HTERT RPE-1 (cell line): ENCODE results near the gene CFAP52.
"Not testable (repeated sequence)": the region's sequence is repeated elsewhere in the genome, so short reads cannot be mapped to it uniquely, and the experiment has no call there.

Experiments
- in situ Hi-C: fragments of 300-500 bp; cut with MboI; formaldehyde crosslinking; loops from 4 replicates; pipeline ENCODE4 v1.14.3; 2020; ENCODE audit warnings: low sequenced_read_pairs

The CFAP52 gene

DNA sequence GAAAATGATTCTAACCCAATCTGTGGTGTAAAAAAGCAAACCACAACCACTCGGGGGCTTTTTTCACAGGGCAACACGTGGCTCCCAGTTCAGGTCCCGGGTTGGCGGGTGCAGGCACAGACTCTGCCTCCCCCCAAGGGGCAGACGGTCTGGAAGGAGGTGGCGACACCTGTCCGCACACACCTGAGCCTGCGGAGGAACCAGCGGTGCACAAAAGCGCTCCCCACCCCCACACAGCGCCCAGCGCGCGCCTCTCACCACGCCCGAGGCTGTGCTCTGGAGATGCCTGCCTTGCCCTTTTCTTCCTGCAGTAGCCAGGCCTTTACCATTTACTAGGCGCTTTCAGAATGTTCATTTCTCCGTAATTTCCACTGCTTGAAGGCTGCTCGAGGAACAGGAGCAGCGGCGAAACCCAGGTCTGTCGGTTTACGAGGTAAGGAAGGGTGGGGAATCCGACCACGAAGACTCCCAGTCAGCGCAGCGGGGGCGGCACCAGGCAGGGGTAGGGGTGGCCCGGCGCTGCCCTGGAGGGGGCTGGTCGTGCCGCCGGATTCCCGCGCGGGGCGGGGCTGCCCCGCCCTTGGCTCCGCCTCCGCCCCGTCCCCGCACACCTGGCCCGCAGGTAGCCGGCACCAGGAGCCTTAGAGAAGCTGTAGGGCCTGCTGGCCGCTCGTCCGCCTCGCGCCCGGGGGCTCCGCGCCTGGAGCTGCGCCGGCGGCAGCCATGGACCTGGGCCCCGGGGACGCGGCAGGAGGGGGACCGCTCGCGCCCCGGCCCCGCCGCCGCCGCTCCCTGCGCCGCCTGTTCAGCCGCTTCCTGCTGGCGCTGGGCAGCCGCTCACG lies 68.7 kb downstream of the CFAP52 start, which contains the start of gene USP43:
USP43 (plus strand) TSS at position 608 of the 842 bp plus-strand sequence; CDS start at position 724, 116 bp downstream.
- in situ Hi-C loops: no loop called here

DNA sequence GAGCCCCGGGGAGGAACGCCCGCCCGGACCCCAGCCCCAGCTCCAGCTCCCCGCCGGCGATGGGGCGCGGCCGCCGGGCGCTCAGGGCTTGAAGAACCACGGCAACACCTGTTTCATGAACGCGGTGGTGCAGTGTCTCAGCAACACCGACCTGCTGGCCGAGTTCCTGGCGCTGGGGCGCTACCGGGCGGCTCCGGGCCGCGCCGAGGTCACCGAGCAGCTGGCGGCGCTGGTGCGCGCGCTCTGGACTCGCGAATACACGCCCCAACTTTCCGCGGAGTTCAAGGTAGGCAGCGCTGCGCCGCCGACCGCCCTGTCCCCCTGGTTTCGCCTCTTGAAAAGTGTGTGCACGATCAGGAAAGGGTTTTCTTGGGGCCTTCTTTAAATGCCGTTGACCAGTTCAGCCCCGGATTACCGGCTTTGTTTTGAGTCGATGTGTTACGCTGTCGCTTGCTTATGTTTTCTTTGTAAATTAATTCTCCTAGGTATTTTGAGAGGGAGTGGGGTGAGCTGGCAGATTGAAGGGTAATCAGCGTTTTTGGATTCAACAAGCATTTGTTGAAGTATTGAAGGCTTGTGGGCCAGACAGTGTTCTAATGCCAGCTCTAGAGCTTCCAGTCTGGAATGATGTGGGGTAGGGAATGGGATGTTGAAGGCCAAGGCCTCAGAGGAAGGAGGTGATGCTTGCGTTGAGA lies 69.6 kb downstream of the CFAP52 start:
- in situ Hi-C loops: no loop called here

DNA sequence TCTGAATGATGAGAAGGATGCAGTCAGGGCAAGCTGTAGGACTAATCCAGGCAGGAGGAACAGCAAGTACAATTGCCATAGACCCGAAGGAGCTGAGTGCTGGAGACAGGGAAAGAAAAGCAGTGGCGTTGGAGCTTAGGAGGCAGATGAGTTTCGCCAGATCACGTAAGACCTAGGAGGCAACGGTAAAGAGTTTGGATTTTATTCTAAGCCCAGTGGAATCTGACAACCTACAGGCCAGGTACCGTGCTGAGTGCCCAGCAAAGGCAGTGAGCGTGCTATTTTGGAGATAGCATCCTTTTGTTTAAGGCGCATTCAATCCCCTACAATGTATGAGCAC lies 70.1 kb downstream of the CFAP52 start:
- in situ Hi-C loops: no loop called here

DNA sequence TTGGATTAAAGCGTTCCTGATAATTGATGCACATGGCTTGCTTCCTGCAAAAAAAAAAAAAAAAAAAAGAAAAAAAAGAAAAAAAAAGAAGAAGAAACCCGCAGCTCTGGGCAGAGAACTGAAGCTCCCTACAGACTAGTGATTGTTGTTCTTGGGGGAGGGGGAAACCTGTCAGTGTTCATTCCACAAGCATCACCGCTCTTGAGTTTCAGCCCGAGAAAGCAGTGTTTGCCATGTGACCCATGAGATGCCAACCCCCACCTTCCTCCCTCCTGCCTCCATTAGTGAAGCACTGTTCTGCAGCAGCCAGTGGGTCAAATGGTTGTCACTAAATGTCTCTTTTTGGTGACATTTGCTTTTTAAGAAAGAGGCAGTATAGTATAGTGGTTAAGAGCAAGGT lies 70.6 kb downstream of the CFAP52 start:
- in situ Hi-C loops: no loop called here

DNA sequence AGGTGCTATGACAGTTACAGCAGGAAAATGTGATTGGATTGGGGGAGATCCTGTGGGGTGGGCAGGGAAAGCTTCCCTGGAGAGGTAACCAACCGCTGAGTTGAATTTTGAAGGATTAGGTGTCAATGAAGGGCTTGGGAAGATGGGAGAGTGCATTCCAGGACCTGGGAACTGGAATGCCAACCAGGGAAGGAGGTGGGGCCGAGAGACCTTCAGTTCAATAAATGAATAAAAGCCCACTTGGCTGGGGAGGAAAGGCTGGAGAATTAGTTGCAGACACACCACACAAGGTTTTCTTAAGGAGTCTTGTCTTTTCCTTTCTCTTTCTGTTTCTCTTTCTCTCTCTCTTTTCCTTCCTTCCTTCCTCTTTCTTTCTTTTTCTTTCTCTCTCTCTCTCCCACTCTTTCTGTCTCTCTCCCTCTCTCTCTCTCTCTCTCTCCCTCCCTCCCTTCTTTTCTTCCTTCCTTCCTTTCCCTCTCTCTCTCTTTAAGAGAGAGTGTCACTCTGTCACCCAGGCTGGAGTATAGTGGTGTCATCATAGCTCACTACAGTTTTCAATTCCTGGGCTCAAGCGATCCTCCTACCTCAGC lies 72.2 kb downstream of the CFAP52 start:
- in situ Hi-C loops: no loop called here

DNA sequence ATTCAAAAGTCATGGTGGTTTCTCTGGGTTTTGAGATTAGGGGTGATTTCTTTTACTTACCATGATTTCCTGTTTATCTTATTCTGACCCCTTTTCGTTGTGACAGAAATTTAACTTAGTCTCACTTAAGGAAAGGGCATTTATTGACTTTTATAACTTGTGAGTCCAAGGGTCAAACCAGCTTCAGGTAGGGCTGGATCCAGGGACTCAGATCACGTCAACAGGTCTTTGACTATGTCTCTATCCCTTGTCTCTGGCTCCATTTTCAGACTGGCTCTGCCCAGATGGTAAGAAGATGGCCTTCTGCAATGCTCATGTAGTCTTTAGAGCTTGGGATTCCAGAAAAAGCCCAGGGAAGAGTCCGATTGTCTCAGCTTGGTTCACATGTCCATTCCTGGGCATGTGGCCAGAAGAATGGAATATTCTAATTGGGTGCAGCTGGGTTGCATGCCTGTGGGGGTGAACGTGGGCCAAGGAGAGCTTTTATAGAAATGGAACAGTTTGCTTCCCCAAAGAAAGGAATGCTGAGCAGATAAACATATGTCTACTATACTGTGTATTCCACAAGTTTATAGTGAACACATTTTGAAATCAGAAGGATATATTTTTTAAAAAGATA lies 82.3 kb downstream of the CFAP52 start:
- in situ Hi-C loops: no loop called here

DNA sequence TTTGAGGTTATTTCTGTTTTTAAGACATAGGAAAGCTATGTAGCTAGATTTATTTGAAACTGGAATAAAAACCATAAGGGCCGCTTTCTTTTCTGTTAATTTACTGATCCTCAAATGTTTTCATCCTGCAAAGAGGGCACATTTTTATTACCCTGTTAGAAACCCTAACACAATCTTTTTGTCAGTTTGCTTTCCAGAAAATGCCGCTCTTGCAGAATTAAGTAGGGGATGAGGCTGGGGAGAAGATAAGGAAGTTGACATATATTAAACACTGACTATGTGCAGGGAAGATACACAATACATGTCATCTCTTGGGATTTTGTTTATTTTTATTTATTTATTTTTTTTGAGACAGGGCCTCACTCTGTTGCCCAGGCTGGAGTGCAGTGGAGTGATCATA lies 84.6 kb downstream of the CFAP52 start:
- in situ Hi-C loops: no loop called here

DNA sequence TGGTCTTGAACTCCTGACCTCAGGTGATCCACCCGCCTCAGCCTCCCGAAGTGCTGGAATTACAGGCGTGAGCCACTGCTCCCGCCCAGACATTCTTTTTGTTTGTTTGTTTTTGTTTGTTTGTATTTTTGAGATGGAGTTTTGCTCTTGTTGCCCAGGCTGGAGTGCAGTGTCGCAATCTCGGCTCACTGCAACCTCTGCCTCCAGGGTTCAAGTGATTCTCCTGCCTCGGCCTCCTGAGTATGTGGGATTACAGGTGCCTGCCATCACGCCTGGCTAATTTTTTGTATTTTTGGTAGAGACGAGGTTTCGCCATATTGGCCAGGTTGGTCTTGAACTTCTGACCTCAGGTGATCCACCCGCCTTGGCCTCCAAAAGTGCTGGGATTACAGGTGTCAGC lies 87.1 kb downstream of the CFAP52 start:
- in situ Hi-C loops: not testable (repeated sequence)

DNA sequence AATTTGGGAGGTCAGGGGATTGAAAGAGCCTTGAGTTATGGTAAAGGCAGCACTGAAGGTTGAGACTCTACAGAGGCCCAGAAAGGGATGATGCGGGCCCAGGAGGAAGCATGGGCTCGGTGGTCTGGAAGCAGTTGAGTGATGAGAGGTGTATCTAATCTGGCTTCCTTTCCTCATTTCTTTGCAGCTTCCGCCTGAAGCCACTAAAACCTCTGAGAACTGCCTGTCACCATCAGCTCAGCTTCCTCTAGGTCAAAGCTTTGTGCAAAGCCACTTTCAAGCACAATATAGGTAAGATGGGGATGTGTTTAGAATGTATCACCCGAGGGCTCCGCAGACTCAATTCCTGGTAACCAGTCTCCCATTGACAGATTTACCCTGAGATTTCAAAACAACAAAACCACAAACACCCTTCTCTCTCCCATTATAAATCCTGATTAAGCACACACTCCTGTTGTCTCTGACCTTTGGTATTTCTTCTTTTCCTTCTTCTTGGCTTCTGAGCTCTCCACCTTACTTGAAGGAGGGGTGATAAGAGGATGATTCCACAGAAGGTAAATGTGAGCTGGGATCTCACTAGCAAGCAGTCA lies 90.1 kb downstream of the CFAP52 start:
- in situ Hi-C loops: no loop called here

DNA sequence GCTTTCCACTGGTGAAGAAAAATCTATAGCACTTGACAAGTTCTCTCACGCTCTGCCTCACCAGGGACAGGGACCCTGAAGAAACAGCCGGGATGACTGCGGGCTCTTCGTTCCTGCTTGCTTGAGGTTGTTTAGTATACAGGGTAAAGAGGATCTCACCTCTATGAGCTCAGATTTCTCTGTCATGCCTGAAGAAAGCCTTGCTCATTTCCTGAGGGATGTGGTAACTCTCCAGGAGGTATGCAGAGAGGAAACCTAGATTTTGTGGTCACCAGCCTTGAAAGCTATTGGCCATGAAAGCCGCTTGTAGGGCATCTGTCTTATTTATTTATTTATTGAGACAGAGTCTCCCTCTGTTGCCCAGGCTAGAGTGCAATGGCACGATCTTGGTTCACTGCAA lies 92.1 kb downstream of the CFAP52 start:
- in situ Hi-C loops: no loop called here

DNA sequence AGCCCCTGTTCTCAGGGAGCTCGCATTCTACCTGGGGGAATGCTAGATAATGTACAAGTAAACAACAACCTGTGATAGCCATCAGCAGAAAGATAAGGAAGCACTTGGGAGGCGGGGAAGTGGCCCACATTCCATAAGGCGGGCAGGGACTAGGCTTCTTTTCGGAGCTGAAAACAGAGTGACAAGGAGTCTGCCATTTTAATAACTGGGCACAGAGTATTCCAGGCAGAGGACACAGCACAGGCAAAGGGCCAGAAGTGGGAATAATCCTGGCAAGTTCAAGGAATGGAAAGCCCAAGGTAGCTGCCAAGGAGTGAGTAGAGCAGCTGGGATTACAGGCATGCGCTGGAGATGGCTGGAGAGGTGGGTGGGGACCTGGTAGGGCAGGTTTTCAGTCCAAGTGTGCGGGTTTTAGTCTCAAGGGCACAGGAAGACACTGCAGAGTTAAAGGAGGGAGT lies 93.1 kb downstream of the CFAP52 start:
- in situ Hi-C loops: no loop called here

DNA sequence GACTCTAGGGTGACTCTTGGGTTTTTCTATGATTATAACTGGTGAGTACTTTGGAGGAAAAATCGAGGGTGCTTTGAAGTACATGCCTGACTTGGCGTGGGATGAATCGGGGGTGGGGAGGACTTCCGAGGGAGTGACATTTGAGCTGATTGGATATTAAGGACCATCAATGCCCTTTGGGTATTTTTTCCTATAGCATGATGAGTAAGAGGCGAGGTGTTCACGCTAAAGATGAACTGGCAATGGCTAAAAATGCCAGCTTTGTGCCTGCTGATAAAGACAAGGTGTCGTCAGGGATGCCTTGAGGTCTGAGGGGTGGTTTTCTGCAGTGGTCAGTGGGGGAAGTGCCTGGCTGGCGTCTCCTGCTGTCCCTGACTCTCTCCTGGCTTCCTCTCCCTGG lies 94.2 kb downstream of the CFAP52 start:
- in situ Hi-C loops: no loop called here

DNA sequence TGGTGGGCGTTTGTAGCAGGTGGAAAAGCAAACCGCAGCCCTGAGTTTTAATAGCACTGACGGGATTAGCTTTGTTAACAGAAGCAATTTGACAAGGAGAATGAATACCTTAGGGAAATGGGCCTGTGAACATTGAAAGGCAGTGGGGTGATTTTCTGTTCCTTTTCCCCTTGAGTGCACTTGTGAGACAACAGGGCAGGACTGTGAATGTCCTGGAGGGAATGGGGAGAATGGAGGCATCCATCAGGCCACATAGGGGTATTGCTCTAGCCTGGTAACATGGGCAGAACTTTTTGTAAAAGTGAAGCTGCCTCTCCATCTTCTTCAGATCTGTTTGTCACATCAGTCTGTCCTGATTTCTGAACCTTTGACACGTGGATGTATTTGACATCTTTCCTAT lies 95.1 kb downstream of the CFAP52 start:
- in situ Hi-C loops: no loop called here

DNA sequence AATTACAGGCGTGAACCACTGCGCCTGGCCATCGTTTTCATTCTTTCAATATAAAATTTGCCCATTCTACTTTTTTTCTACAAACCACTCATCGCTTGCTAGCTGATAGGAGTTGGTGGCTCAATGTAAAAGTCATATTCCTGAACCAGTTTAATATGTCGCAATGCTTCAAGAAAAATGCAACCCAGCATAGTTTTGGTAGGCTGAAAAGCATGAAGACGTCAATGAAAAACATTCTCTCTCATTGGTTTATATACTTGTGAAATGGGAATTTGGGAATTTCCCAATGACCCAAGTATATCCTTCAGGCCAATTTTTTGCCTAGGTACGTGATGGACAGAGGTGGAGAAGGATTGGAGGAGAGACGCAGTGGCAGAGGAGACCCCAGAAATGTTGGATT lies 95.8 kb downstream of the CFAP52 start:
- in situ Hi-C loops: no loop called here

DNA sequence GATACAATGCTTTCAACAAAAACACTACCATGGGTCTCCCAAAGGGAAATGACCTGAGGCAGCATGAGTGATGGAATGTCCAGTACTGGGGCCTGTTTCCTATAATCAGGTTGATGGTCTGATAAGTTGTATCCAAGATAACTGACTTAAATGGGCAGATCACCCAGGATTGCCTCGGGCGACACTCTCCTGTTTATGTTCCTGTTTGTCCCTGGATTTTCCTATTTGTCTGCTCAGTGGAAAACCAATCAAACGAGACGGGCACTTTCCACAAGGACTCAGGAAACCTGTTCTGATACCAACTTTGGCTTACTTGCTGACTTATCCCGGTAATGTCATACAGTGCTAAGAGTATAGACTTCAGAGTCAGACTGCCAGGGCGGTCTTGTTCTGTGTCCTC lies 96.2 kb downstream of the CFAP52 start:
- in situ Hi-C loops: no loop called here

DNA sequence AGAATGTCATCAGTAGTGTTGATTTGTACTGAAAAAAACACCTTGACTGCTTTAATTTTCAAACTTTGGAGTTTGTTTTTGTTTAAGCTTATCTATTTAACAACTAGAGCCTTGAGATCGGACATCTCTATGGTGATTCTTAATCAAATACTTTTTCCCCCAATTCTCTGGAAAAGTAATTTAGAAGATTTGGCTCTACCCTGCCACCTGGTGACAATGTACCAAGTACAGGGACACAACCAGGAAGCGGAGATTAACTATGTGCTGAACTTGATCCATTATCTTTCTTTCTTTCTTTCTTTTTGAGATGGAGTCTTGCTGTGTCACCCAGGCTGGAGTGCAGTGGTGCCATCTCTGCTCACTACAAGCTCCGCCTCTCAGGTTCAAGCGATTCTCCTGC lies 99.6 kb downstream of the CFAP52 start:
- in situ Hi-C loops: no loop called here

DNA sequence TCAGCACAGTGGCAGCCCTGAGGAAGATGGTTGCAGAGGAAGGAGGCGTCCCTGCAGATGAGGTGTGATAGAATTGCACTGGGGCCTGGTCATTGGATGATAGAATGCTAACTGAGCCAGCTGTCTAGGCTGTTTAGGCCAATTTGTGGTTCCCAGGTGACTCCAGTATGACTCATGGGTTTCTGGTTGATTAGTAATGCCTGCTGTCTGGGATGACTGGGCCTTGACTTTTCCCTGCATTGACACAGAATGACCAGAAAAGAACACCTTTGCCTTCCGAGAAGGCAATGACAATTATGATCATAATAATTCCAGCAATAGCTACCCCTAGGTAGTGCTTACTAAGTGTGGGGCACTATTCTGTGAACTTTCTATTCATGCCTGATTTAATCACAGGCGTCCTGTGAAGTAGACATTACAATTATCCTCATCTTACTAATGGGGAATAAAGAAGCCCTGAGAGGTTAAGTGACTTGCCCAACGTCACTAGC lies 100.4 kb downstream of the CFAP52 start:
- in situ Hi-C loops: no loop called here

DNA sequence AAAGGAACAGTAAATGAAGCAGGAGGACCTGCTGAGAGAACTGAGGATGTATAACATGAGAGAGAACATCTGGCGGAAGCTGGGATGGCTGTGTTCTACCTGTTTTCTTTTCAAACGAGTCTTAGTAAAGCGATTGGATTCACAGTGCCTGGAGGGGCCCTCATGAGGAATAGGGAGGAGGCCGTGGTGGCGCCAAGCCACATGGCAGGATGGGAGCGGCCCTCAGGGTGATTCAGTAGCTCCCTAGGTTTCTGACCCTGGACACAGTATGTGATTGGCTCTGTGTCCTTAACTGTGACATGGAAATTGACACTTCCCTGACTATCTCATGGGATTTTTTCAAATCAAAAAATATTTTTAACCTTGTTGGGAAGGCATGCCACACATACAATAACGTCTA lies 101.0 kb downstream of the CFAP52 start:
- in situ Hi-C loops: no loop called here

DNA sequence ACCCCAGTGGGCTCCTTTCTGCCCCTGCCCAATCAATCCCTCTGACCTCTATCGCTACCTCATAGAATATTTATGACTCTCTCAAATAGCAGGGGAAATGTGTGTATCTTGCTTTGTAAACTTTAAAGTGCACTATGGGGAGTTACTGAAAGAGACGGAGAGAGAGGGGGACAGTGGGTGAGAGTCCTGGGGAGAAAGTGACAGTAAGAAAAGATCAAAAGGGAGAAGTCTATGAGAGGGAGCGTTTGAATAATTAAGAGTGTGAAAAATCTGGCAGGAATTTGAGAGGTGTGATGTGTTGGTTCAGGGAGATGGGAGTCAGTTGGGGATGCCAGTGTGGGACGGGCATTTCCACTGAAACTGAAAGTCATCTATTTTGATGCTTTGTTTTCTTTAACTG lies 101.5 kb downstream of the CFAP52 start:
- in situ Hi-C loops: no loop called here

DNA sequence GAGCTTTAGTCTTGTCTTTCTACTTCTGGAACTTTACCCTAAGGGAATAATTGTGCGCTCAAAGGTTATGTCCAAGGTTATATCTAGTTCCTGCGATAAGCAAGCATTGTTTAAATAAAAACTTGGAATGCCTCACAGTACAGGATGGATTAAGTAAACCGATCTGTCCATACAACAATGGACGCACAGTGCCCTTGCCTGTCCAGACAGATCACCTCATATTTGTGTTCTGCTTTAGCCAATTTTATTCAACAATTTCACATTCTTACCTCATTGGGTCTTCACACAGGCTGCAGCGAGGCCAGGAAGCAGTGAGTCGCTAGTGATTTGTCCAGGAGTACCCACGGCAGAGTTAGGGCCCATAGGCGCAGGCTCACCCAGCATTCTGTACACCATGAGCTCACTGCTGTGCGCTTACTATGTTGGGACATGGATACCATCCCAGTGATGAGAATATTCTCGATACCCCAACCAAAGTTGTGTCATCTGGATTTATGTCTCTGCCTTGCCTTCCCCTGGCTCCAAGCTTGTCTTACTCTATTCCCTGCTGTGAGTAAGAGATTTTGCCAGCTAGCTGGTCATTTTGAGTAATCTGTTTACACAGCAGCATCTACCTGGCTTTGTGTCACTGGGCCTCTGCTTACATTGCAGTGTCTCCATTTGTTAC lies 108.6 kb downstream of the CFAP52 start:
- in situ Hi-C loops: no loop called here
